WTC11 (cell line): ENCODE data around the gene TTN. TPM values are rescaled to one million over a fixed set of nuclear protein-coding genes. Genes with fewer than 3 reads are reported as not detected.

Experiments
- ATAC-seq: fragments of 200-7000 bp; cut with Tn5 transposase; 2 replicates; pipeline ENCODE4 v1.10.0; 2021; ENCODE audit warnings: mild to moderate bottlenecking, moderate library complexity
- CTCF ChIA-PET: fragments of 300-600 bp; sonication (Branson Sonifier 250); formaldehyde crosslinking; loops from one replicate; lab custom pipeline; 2021; ENCODE audit warnings: antibody characterized with exemption; lab: Charles Lee
- POLR2A ChIA-PET: fragments of 350-600 bp; sonication (Branson Sonifier 250); formaldehyde crosslinking; loops from one replicate; lab custom pipeline; 2021; ENCODE audit warnings: antibody characterized with exemption; lab: Charles Lee
- DNase-seq: peaks from one replicate; pipeline ENCODE4 v3.0.0; 2021; ENCODE audit warnings: low spot score
- H3K27ac Mint-ChIP-seq: 2 replicates; pipeline ENCODE4 v1.8.0; 2021; ENCODE audit warnings: mixed read lengths
- H3K27me3 Mint-ChIP-seq: 2 replicates; pipeline ENCODE4 v1.8.0; 2021; ENCODE audit warnings: low read depth, mild to moderate bottlenecking, moderate library complexity, mixed read lengths
- H3K36me3 Mint-ChIP-seq: 2 replicates; pipeline ENCODE4 v1.8.0; 2021; ENCODE audit warnings: mixed read lengths
- H3K4me1 Mint-ChIP-seq: 2 replicates; pipeline ENCODE4 v1.8.0; 2022; ENCODE audit warnings: mixed read lengths
- H3K4me3 Mint-ChIP-seq: 2 replicates; pipeline ENCODE4 v1.8.0; 2021; ENCODE audit warnings: mild to moderate bottlenecking, moderate library complexity, mixed read lengths
- H3K9me3 Mint-ChIP-seq: 2 replicates; pipeline ENCODE4 v1.8.0; 2021; ENCODE audit warnings: mixed read lengths
- AFF4 ChIP-seq: sonication (generic); formaldehyde crosslinking; IDR thresholded peaks from 2 replicates; pipeline ENCODE4 v1.8.1; 2023; ENCODE audit warnings: mild to moderate bottlenecking, missing genetic modification reagents, borderline replicate concordance
- ATF6 ChIP-seq: sonication (generic); formaldehyde crosslinking; IDR thresholded peaks from 2 replicates; pipeline ENCODE4 v1.8.1; 2023; ENCODE audit warnings: mild to moderate bottlenecking, missing genetic modification reagents
- CTCF ChIP-seq: fragments of 200-600 bp; IDR thresholded peaks from 2 replicates; pipeline ENCODE4 v1.8.0; 2022; ENCODE audit warnings: antibody characterized with exemption
- FOXJ3 ChIP-seq: sonication (generic); formaldehyde crosslinking; IDR thresholded peaks from 2 replicates; pipeline ENCODE4 v1.9.0; 2021; ENCODE audit warnings: missing genetic modification reagents, mild to moderate bottlenecking, borderline replicate concordance
- FOXP1 ChIP-seq: sonication (generic); formaldehyde crosslinking; IDR thresholded peaks from 2 replicates; pipeline ENCODE4 v1.8.0; 2022; ENCODE audit warnings: missing genetic modification reagents, mild to moderate bottlenecking, moderate library complexity, borderline replicate concordance
- GABPB1 ChIP-seq: sonication (generic); formaldehyde crosslinking; IDR thresholded peaks from 2 replicates; pipeline ENCODE4 v1.8.1; 2023; ENCODE audit warnings: mild to moderate bottlenecking, missing genetic modification reagents
- MXD4 ChIP-seq: fragments of 250-450 bp; sonication (Bioruptor Pico); IDR thresholded peaks from 2 replicates; pipeline ENCODE4 v1.8.0; 2021; ENCODE audit warnings: mild to moderate bottlenecking, moderate library complexity, borderline replicate concordance
- RORB ChIP-seq: fragments of 250-450 bp; sonication (Bioruptor Pico); IDR thresholded peaks from 2 replicates; pipeline ENCODE4 v1.9.0; 2021; ENCODE audit warnings: mild to moderate bottlenecking
- TEAD1 ChIP-seq: sonication (generic); formaldehyde crosslinking; IDR thresholded peaks from 2 replicates; pipeline ENCODE4 v1.8.0; 2022; ENCODE audit warnings: mild to moderate bottlenecking, missing genetic modification reagents
- ZNF263 ChIP-seq: sonication (generic); formaldehyde crosslinking; IDR thresholded peaks from 2 replicates; pipeline ENCODE4 v1.8.1; 2022; ENCODE audit warnings: low read depth, mild to moderate bottlenecking, moderate library complexity, missing genetic modification reagents
- ZNF416 ChIP-seq: fragments of 250-450 bp; sonication (Bioruptor Pico); IDR thresholded peaks from 2 replicates; pipeline ENCODE4 v1.9.0; 2021; ENCODE audit warnings: mild to moderate bottlenecking, inconsistent platforms
- ZNF671 ChIP-seq: fragments of 250-450 bp; sonication (Bioruptor Pico); IDR thresholded peaks from 2 replicates; pipeline ENCODE4 v1.8.0; 2021; ENCODE audit warnings: mild to moderate bottlenecking
- ZSCAN18 ChIP-seq: fragments of 250-450 bp; sonication (Bioruptor Pico); IDR thresholded peaks from 2 replicates; pipeline ENCODE4 v2.1.2; 2022; ENCODE audit warnings: mild to moderate bottlenecking, moderate library complexity
- total RNA-seq: library from RNA; stranded (reverse); gene quantifications from 3 replicates; pipeline ENCODE4 v1.2.3, GENCODE V29; 2021
- TF ChIP-seq, protein P1 (sequence below): fragments of 250-450 bp; sonication (Bioruptor Pico); IDR thresholded peaks from 2 replicates; pipeline ENCODE4 v1.9.0; 2021; ENCODE audit warnings: moderate library complexity, mild to moderate bottlenecking, inconsistent platforms, borderline replicate concordance
- TF ChIP-seq, protein P2 (sequence below): sonication (generic); formaldehyde crosslinking; IDR thresholded peaks from 2 replicates; pipeline ENCODE4 v1.8.0; 2023; ENCODE audit warnings: missing genetic modification reagents, mild to moderate bottlenecking, borderline replicate concordance
- TF ChIP-seq, protein P3 (sequence below): sonication (generic); formaldehyde crosslinking; conservative IDR thresholded peaks from 2 replicates; pipeline ENCODE4 v1.8.1; 2023; ENCODE audit warnings: mild to moderate bottlenecking, low read depth, missing genetic modification reagents, moderate library complexity
- TF ChIP-seq, protein P4 (sequence below): sonication (generic); formaldehyde crosslinking; IDR thresholded peaks from 2 replicates; pipeline ENCODE4 v1.8.0; 2022; ENCODE audit warnings: mild to moderate bottlenecking, missing genetic modification reagents
- TF ChIP-seq, protein P5 (sequence below): sonication (generic); formaldehyde crosslinking; IDR thresholded peaks from 2 replicates; pipeline ENCODE4 v1.8.1; 2022; ENCODE audit warnings: mild to moderate bottlenecking, moderate library complexity, missing genetic modification reagents

TTN gene
- total RNA-seq, 1 experiment from 2014 or later: 4.7 TPM

DNA sequence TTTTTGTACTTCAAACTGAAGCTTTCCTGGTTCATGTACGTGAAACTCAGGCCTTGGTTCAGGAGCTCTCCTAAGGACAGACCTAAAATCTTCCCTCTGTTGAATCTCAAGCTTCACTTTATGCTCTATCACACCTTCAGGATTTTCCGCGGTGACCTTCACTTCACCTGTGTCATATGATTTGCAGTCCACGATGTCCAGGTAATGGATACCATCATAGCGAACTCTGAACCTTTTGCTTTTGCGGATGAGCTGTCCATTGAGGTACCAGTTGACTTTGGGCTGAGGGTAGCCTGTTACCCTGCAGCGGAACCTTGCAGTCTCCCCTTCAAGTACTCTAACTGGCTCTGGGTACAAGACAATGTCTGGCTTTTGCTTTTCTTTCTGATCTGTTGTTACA lies 31.2 kb downstream of the TTN start:
- POLR2A ChIA-PET: interaction anchor here (0.9 kb wide), 1 partner anchor 48 kb away, joined by 3 read pairs; no protein-coding TSS in a partner anchor

More for the DNA sequence above, 31.2 kb downstream of the TTN start:
- Mint-ChIP-seq H3K4me1 (no peaks in the 10 kb centered on the region), H3K36me3 (peaks cover 16% of the 10 kb centered on the region), H3K27me3 (no peaks in the 10 kb centered on the region), H3K4me3 (no peak overlapping the region), H3K9me3 (peaks cover 5% of the 10 kb centered on the region), H3K27ac (no peak overlapping the region)
- TF ChIP-seq, protein P1, sequence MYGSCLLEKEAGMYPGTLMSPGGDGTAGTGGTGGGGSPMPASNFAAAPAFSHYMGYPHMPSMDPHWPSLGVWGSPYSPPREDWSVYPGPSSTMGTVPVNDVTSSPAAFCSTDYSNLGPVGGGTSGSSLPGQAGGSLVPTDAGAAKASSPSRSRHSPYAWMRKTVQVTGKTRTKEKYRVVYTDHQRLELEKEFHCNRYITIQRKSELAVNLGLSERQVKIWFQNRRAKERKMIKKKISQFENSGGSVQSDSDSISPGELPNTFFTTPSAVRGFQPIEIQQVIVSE (CRISPR knock-in tag): no peak
- TF ChIP-seq GABPB1 (CRISPR knock-in tag) (no peak), CTCF (no peak), ZNF263 (CRISPR knock-in tag) (no peak), MXD4 (CRISPR knock-in tag) (no peak), FOXJ3 (CRISPR knock-in tag) (no peak), ZNF671 (CRISPR knock-in tag) (no peak), AFF4 (CRISPR knock-in tag) (no peak), FOXP1 (CRISPR knock-in tag) (no peak), TEAD1 (CRISPR knock-in tag) (no peak), ZSCAN18 (CRISPR knock-in tag) (no peak), ZNF416 (CRISPR knock-in tag) (no peak), ATF6 (CRISPR knock-in tag) (no peak), RORB (CRISPR knock-in tag) (no peak)
- TF ChIP-seq, protein P2, sequence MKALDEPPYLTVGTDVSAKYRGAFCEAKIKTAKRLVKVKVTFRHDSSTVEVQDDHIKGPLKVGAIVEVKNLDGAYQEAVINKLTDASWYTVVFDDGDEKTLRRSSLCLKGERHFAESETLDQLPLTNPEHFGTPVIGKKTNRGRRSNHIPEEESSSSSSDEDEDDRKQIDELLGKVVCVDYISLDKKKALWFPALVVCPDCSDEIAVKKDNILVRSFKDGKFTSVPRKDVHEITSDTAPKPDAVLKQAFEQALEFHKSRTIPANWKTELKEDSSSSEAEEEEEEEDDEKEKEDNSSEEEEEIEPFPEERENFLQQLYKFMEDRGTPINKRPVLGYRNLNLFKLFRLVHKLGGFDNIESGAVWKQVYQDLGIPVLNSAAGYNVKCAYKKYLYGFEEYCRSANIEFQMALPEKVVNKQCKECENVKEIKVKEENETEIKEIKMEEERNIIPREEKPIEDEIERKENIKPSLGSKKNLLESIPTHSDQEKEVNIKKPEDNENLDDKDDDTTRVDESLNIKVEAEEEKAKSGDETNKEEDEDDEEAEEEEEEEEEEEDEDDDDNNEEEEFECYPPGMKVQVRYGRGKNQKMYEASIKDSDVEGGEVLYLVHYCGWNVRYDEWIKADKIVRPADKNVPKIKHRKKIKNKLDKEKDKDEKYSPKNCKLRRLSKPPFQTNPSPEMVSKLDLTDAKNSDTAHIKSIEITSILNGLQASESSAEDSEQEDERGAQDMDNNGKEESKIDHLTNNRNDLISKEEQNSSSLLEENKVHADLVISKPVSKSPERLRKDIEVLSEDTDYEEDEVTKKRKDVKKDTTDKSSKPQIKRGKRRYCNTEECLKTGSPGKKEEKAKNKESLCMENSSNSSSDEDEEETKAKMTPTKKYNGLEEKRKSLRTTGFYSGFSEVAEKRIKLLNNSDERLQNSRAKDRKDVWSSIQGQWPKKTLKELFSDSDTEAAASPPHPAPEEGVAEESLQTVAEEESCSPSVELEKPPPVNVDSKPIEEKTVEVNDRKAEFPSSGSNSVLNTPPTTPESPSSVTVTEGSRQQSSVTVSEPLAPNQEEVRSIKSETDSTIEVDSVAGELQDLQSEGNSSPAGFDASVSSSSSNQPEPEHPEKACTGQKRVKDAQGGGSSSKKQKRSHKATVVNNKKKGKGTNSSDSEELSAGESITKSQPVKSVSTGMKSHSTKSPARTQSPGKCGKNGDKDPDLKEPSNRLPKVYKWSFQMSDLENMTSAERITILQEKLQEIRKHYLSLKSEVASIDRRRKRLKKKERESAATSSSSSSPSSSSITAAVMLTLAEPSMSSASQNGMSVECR: no peak
- TF ChIP-seq, protein P3, sequence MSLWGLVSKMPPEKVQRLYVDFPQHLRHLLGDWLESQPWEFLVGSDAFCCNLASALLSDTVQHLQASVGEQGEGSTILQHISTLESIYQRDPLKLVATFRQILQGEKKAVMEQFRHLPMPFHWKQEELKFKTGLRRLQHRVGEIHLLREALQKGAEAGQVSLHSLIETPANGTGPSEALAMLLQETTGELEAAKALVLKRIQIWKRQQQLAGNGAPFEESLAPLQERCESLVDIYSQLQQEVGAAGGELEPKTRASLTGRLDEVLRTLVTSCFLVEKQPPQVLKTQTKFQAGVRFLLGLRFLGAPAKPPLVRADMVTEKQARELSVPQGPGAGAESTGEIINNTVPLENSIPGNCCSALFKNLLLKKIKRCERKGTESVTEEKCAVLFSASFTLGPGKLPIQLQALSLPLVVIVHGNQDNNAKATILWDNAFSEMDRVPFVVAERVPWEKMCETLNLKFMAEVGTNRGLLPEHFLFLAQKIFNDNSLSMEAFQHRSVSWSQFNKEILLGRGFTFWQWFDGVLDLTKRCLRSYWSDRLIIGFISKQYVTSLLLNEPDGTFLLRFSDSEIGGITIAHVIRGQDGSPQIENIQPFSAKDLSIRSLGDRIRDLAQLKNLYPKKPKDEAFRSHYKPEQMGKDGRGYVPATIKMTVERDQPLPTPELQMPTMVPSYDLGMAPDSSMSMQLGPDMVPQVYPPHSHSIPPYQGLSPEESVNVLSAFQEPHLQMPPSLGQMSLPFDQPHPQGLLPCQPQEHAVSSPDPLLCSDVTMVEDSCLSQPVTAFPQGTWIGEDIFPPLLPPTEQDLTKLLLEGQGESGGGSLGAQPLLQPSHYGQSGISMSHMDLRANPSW (CRISPR knock-in tag): no peak
- TF ChIP-seq, protein P4, sequence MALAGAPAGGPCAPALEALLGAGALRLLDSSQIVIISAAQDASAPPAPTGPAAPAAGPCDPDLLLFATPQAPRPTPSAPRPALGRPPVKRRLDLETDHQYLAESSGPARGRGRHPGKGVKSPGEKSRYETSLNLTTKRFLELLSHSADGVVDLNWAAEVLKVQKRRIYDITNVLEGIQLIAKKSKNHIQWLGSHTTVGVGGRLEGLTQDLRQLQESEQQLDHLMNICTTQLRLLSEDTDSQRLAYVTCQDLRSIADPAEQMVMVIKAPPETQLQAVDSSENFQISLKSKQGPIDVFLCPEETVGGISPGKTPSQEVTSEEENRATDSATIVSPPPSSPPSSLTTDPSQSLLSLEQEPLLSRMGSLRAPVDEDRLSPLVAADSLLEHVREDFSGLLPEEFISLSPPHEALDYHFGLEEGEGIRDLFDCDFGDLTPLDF (CRISPR knock-in tag): no peak
- TF ChIP-seq, protein P5, sequence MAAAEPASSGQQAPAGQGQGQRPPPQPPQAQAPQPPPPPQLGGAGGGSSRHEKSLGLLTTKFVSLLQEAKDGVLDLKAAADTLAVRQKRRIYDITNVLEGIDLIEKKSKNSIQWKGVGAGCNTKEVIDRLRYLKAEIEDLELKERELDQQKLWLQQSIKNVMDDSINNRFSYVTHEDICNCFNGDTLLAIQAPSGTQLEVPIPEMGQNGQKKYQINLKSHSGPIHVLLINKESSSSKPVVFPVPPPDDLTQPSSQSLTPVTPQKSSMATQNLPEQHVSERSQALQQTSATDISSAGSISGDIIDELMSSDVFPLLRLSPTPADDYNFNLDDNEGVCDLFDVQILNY (CRISPR knock-in tag): no peak
- DNase-seq: no peak
- no peak for ATAC-seq
- CTCF ChIA-PET: interaction anchor here (1.2 kb wide), 1 partner anchor 14 kb away, joined by 4 read pairs; no protein-coding TSS in a partner anchor
